Fibroblast of pulmonary artery (primary cell): Measurements from ENCODE around the gene FGF4.

Experiments used
- DNase-seq: peaks from one replicate; pipeline ENCODE4 v3.0.0-alpha.2; 2010; ENCODE audit warnings: low read depth
- H3K4me3 ChIP-seq: replicated peaks from 2 replicates; pipeline ENCODE4 v1.5.1; 2011; ENCODE audit warnings: low read depth, mild to moderate bottlenecking, control low read depth, low read length, moderate library complexity
- CTCF ChIP-seq: IDR thresholded peaks from 2 replicates; pipeline ENCODE4 v1.5.1; 2011; ENCODE audit warnings: mild to moderate bottlenecking, control low read depth, low read length, inconsistent platforms; ENCODE audit errors: missing control alignments

The FGF4 gene

GRCh38 chr11:69745201-69745600 lies 29.9 kb downstream of the FGF4 start:
- no peak for TF ChIP-seq CTCF
- no peak for DNase-seq
- H3K4me3 ChIP-seq = no peak overlapping the region

GRCh38 chr11:69744435-69744834 lies 30.7 kb downstream of the FGF4 start:
- H3K4me3 ChIP-seq = no peak overlapping the region
- peak; percentile 69 for DNase-seq
- no peak for TF ChIP-seq CTCF

- H3K4me3 ChIP-seq = no peak overlapping the region
- DNase-seq = no peak
- no peak for TF ChIP-seq CTCF
These were observed 40.3 kb downstream of the FGF4 start for GRCh38 chr11:69734841-69735240.

GRCh38 chr11:69734367-69734766 lies 40.8 kb downstream of the FGF4 start:
- no peak overlapping the region for H3K4me3 ChIP-seq
- DNase-seq = no peak
- no peak for TF ChIP-seq CTCF

GRCh38 chr11:69732910-69733309 lies 42.2 kb downstream of the FGF4 start:
- H3K4me3 ChIP-seq = no peak overlapping the region
- no peak for TF ChIP-seq CTCF
- DNase-seq = no peak

GRCh38 chr11:69731110-69731509 lies 44.0 kb downstream of the FGF4 start:
- no peak for DNase-seq
- no peak for TF ChIP-seq CTCF
- no peak overlapping the region for H3K4me3 ChIP-seq

GRCh38 chr11:69730500-69730899 lies 44.6 kb downstream of the FGF4 start:
- no peak for DNase-seq
- no peak overlapping the region for H3K4me3 ChIP-seq
- TF ChIP-seq CTCF = no peak
